ENCODE data around the gene PCIF1.

The PCIF1 gene

DNA sequence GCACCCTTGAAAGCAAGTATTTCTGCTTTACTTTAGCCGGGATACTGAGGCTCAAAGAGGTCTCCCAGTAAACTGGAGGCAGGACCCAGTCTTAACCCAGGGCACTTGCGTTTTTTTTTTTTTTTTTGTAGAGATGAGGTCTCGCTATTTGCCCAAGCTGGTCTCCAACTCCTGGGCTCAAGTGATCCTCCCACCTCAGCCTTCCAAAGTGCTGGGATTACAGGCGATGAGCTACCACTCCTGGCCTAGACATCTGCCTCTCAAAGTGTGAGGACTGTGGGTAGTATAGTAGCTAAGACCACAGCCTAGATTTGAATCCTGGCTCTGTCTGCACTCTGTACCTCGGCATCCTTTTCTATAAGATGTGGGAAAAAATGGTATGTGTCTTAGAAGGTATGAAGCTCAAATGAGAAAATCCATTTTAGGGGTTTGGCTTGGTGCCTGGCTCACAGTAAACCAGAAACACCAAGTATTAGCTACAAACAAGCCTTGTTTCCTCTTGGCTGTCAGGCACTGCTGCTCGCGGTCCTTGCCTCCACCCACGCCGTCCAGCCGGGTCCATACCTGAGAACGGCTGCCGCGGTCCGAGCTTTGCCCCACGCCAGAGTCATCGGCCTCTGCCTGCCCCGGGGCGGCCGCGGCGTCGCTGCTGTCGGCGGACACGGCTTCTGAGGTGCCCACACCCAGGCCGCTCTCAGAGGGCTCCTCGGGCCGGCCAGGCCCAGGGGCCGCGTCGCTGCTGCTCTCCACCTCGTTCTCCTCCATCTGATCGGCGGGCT is 36.4 kb downstream of the PCIF1 start:
- Histone ChIP-seq H3K27me3 (replicated peaks; ENCODE audit: control insufficient read depth, insufficient read depth, low read length) (no peaks in the 10 kb centered on the region), H3K4me3 (replicated peaks; ENCODE audit: low read depth, low read length) (peak overlapping the region; percentile 85), H3K36me3 (ENCODE audit: control insufficient read depth, insufficient read depth, low read length) (peaks cover 22% of the 10 kb centered on the region)
- TF ChIP-seq, protein P1, sequence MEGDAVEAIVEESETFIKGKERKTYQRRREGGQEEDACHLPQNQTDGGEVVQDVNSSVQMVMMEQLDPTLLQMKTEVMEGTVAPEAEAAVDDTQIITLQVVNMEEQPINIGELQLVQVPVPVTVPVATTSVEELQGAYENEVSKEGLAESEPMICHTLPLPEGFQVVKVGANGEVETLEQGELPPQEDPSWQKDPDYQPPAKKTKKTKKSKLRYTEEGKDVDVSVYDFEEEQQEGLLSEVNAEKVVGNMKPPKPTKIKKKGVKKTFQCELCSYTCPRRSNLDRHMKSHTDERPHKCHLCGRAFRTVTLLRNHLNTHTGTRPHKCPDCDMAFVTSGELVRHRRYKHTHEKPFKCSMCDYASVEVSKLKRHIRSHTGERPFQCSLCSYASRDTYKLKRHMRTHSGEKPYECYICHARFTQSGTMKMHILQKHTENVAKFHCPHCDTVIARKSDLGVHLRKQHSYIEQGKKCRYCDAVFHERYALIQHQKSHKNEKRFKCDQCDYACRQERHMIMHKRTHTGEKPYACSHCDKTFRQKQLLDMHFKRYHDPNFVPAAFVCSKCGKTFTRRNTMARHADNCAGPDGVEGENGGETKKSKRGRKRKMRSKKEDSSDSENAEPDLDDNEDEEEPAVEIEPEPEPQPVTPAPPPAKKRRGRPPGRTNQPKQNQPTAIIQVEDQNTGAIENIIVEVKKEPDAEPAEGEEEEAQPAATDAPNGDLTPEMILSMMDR (IDR thresholded peaks at IDR 0.05; ENCODE audit: insufficient read depth, low read length, poor library complexity, severe bottlenecking): no peak
- DNase-seq (ENCODE audit: extremely low read depth, insufficient read length): no peak

DNA sequence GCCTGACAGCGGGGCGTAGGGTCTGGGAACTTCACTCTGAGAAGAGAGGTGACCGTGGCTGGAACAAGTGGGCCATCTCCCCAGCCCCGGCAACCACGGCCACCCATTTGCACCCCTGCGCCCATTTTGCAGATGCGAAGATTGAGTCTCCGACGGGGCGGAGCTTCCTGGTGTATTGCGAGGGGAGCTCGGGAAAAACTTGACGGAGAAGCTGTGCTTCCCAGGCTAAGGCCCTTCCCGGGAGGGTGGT is 36.9 kb downstream of the PCIF1 start:
- TF ChIP-seq, protein P1 (IDR thresholded peaks at IDR 0.05; ENCODE audit: insufficient read depth, low read length, poor library complexity, severe bottlenecking): no peak
- DNase-seq (ENCODE audit: extremely low read depth, insufficient read length): no peak
- peaks cover 22% of the 10 kb centered on the region for H3K36me3 ChIP-seq (ENCODE audit: control insufficient read depth, insufficient read depth, low read length)

DNA sequence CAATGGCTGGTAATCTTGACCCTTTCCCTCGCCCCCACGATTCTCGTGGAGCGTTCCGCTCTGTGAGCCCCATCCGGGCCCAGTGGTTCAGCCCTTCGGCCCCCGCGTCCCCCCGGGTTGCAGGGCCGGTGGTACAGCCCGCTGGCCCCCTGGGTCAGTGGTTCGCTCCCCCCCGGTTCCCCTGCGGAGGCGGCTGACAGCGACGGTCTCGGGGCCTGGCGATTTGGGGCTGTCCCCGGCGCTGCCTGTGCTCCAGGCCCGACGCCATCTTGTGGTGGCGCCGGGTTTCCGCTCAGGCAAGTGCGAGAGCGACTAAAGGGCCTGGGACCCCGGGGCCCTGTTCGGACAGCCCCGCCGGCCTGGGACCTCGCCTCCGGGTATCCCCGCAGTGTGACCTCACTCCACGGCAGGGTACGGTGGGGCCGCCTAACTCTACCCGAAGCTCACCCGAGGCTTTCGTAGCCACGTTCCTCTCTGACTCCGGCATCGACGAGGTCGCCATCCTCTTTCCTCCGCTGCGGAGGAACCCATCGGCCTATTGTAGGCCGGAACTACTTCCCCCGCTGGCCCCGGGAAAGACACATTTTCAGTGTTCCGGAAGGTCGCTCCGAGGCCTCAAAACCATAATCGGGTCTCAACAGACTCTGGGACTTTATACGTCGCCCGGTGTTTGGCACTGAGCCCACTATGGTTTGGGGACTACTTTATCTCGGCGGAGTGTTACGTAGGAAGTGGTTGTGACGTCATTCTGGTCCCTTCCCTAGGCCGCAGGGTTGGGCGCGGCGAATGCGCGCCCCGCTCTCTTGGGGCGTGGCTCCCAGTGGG is 37.4 kb downstream of the PCIF1 start, which contains the start of gene ZNF335:
Gene ZNF335, minus strand, starts transcription at position 529 of the 825 bp plus-strand sequence. CDS start 793 bp downstream, outside the sequence.
- peak; percentile 98 for DNase-seq (ENCODE audit: extremely low read depth, insufficient read length)
- peak within 1 kb of the TSS; percentile 85 for H3K4me3 ChIP-seq (replicated peaks; ENCODE audit: low read depth, low read length)
- H3K36me3 ChIP-seq (ENCODE audit: control insufficient read depth, insufficient read depth, low read length): peaks cover 22% of the 10 kb centered on the region
- H3K27me3 ChIP-seq (replicated peaks; ENCODE audit: control insufficient read depth, insufficient read depth, low read length): no peaks in the 10 kb centered on the region
- TF ChIP-seq, protein P1 (IDR thresholded peaks at IDR 0.05; ENCODE audit: insufficient read depth, low read length, poor library complexity, severe bottlenecking): no peak

More for the DNA sequence above, 36.9 kb downstream of the PCIF1 start:
- no peaks in the 10 kb centered on the region for H3K27me3 ChIP-seq (replicated peaks; ENCODE audit: control insufficient read depth, insufficient read depth, low read length)
- peak overlapping the region; percentile 85 for H3K4me3 ChIP-seq (replicated peaks; ENCODE audit: low read depth, low read length)

DNA sequence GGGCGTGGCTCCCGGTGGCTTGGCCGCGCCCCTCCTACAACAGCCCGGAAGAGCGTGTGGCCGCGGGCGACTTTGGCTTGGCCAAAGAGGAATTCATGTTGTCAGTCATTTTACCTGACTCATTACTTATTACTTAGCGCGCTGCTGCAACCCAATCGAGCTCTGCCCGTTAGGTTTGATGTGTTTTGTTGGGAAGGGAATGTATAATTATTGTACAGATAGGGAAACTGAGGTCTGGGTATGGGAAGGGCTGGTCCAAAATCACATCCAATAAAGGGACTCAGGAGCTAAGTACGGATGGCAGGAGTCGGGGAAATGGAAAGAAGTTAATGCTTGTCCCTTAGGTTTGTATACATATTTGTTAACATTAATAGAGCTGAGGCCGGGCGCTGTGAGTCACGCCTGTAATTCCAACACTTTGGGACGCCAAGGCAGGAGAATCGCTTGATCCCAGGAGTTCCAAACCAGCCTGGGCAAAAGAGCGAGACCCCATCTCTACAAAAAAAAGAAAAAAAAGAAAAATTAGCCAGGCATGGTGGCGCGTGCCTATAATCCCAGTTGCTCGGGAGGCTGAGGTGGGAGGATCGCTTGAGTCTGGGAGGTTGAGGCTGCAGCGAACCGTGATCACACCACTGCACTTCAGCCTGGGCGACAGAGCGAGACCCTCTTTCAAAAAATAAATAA is 38.2 kb downstream of the PCIF1 start:
- H3K36me3 ChIP-seq (ENCODE audit: control insufficient read depth, insufficient read depth, low read length): peaks cover 15% of the 10 kb centered on the region
- no peaks in the 10 kb centered on the region for H3K27me3 ChIP-seq (replicated peaks; ENCODE audit: control insufficient read depth, insufficient read depth, low read length)
- DNase-seq (ENCODE audit: extremely low read depth, insufficient read length): no peak
- TF ChIP-seq, protein P1 (IDR thresholded peaks at IDR 0.05; ENCODE audit: insufficient read depth, low read length, poor library complexity, severe bottlenecking): no peak
- peak overlapping the region; percentile 85 for H3K4me3 ChIP-seq (replicated peaks; ENCODE audit: low read depth, low read length)

DNA sequence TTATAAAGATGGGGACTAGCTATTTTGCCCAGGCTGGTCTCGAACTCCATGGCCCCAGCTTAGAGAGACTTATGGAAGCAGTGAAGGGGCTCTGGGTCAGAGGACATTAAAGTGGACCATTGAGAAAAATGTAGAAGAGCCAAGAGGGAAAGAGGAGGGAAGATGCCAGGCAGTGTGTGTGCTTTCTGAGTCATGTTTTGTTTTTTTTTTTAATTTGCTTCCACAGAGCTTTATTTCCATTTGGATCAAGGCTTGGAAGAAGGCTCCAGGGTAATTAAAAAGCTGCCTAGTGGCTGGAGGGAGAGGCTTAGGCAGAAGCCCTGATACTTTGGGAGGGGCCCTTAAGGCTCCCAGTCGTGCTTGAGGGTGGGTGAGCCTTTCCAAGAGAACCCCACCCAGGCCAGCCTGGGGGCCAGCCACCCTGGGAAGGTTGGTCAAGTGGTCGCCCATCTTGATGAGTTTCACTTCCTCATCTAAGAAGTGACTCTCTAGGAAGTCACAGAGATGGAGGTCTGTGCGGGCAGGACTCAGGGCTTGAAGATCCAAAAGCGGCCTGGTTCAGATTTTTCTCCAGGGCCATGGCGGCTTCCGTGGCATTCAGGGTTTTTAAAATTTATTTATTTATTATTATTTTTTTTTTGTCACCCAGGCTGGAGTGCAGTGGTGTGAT is 40.5 kb downstream of the PCIF1 start:
- H3K4me3 ChIP-seq (replicated peaks; ENCODE audit: low read depth, low read length): no peak overlapping the region
- no peaks in the 10 kb centered on the region for H3K36me3 ChIP-seq (ENCODE audit: control insufficient read depth, insufficient read depth, low read length)
- TF ChIP-seq, protein P1 (IDR thresholded peaks at IDR 0.05; ENCODE audit: insufficient read depth, low read length, poor library complexity, severe bottlenecking): no peak
- no peak for DNase-seq (ENCODE audit: extremely low read depth, insufficient read length)
- no peaks in the 10 kb centered on the region for H3K27me3 ChIP-seq (replicated peaks; ENCODE audit: control insufficient read depth, insufficient read depth, low read length)
